ENCODE measurements around the gene VPS39. TPM values are rescaled to one million over a fixed set of nuclear protein-coding genes. Genes with fewer than 3 reads are reported as not detected.

The VPS39 gene
- total and polyA plus RNA-seq, 2 donors (not counting 1 experiment from before 2014, with no cell fraction given), result 53.7 to 55.5 TPM

DNA sequence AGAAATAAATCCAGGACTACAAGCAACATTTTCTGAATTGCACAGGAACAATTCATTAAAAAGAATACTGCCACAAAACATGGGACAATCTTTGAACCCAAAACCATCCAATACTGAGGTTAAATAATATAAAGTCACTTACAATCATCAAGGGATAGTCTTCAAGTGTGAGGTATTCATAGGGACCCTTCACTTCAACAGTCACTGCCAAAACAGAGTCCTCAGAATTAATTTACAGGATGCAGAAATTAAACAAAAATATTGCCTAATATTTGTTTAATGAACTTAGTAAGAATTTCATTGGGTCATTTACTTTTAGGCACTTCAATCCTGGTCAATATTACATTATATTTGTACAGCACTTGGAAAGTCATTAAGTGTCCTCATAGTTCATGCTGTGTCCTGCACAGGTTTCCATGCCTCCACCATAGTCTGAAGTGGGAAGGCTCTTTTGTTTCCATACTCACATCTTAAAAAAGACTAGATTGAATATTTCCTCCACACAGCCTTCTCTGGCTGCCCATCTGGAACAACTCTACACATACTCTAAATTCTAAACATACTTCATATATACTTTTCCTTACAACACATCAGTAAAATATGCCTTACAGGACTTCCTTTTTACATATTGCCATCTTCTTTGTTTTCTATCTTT lies 31.6 kb upstream of the VPS39 start:
- no peak for TF ChIP-seq EZH2 (IDR thresholded peaks at IDR 0.05; ENCODE audit: low read length, missing control alignments)
- TF ChIP-seq, protein P1, sequence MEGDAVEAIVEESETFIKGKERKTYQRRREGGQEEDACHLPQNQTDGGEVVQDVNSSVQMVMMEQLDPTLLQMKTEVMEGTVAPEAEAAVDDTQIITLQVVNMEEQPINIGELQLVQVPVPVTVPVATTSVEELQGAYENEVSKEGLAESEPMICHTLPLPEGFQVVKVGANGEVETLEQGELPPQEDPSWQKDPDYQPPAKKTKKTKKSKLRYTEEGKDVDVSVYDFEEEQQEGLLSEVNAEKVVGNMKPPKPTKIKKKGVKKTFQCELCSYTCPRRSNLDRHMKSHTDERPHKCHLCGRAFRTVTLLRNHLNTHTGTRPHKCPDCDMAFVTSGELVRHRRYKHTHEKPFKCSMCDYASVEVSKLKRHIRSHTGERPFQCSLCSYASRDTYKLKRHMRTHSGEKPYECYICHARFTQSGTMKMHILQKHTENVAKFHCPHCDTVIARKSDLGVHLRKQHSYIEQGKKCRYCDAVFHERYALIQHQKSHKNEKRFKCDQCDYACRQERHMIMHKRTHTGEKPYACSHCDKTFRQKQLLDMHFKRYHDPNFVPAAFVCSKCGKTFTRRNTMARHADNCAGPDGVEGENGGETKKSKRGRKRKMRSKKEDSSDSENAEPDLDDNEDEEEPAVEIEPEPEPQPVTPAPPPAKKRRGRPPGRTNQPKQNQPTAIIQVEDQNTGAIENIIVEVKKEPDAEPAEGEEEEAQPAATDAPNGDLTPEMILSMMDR (conservative IDR thresholded peaks at IDR 0.05 in 1 of 2, IDR thresholded peaks at IDR 0.05 in 1 of 2; ENCODE audit: low read depth in 1 of 2, low read length in 2 of 2), result no peak
- H3K4me2 ChIP-seq (ENCODE audit: extremely low read depth, insufficient read depth, low read length), result no peak overlapping the region
- H3K9me3 ChIP-seq (ENCODE audit: control insufficient read depth, insufficient read depth, low read depth, low read length), result no peaks in the 10 kb centered on the region
- H4K20me1 ChIP-seq (ENCODE audit: control insufficient read depth, extremely low read depth, insufficient read depth, low read length), result no peaks in the 10 kb centered on the region
- H3K4me1 ChIP-seq (ENCODE audit: control insufficient read depth, extremely low read depth, insufficient read depth, low read length), result no peaks in the 10 kb centered on the region
- no peaks in the 10 kb centered on the region for H3K79me2 ChIP-seq (ENCODE audit: control insufficient read depth, insufficient read depth, low read length)
- H3K4me3 ChIP-seq (replicated peaks in 1 of 4; ENCODE audit: control extremely low read depth in 1 of 4, insufficient read depth in 1 of 4, low read depth in 3 of 4, low read length in 4 of 4), result no peak overlapping the region
- peak in 1 of 2 donors; percentile 2 for DNase-seq (ENCODE audit: low read depth in 2 of 2)
- H3K36me3 ChIP-seq (ENCODE audit: control insufficient read depth, insufficient read depth, low read length), result peaks cover 3% of the 10 kb centered on the region
- H3K27ac ChIP-seq (ENCODE audit: insufficient read depth, low read length), result no peak overlapping the region
- H2AFZ ChIP-seq (ENCODE audit: low read length), result no peak overlapping the region
- no peak overlapping the region for H3K9ac ChIP-seq (ENCODE audit: insufficient read depth, low read length)
- no peaks in the 10 kb centered on the region for H3K27me3 ChIP-seq (ENCODE audit: control insufficient read depth, insufficient read depth, low read length)

DNA sequence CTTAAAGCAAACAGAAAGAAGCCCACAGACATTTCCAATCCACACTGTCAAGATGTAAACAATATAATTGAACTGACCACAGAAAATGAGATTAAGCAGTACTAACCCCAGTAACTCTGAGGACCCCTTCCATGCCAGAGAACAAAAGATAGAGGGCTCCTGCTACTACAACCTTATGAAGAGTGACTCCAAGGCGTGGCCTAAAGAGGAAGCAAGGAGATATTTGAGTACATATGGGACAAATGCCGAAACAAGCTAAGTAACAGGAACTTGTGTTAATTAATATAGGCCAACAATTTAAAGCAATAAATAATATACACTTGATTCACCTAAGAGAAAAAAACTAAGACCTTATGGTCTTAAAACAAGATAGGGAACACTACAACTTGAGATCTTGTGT lies 25.0 kb upstream of the VPS39 start:
- H3K36me3 ChIP-seq (ENCODE audit: control insufficient read depth, insufficient read depth, low read length), result peaks cover 11% of the 10 kb centered on the region
- H3K9ac ChIP-seq (ENCODE audit: insufficient read depth, low read length), result no peak overlapping the region
- no peak overlapping the region for H3K27ac ChIP-seq (ENCODE audit: insufficient read depth, low read length)
- no peaks in the 10 kb centered on the region for H3K79me2 ChIP-seq (ENCODE audit: control insufficient read depth, insufficient read depth, low read length)
- no peaks in the 10 kb centered on the region for H3K27me3 ChIP-seq (ENCODE audit: control insufficient read depth, insufficient read depth, low read length)
- H2AFZ ChIP-seq (ENCODE audit: low read length), result no peak overlapping the region
- H4K20me1 ChIP-seq (ENCODE audit: control insufficient read depth, extremely low read depth, insufficient read depth, low read length), result no peaks in the 10 kb centered on the region
- no peak overlapping the region for H3K4me2 ChIP-seq (ENCODE audit: extremely low read depth, insufficient read depth, low read length)
- no peak for DNase-seq (ENCODE audit: low read depth in 2 of 2)
- no peaks in the 10 kb centered on the region for H3K9me3 ChIP-seq (ENCODE audit: control insufficient read depth, insufficient read depth, low read depth, low read length)
- TF ChIP-seq, protein P1 (conservative IDR thresholded peaks at IDR 0.05 in 1 of 2, IDR thresholded peaks at IDR 0.05 in 1 of 2; ENCODE audit: low read depth in 1 of 2, low read length in 2 of 2), result no peak
- TF ChIP-seq EZH2 (IDR thresholded peaks at IDR 0.05; ENCODE audit: low read length, missing control alignments), result no peak
- H3K4me3 ChIP-seq (replicated peaks in 1 of 4; ENCODE audit: control extremely low read depth in 1 of 4, insufficient read depth in 1 of 4, low read depth in 3 of 4, low read length in 4 of 4), result no peak overlapping the region
- H3K4me1 ChIP-seq (ENCODE audit: control insufficient read depth, extremely low read depth, insufficient read depth, low read length), result no peaks in the 10 kb centered on the region

DNA sequence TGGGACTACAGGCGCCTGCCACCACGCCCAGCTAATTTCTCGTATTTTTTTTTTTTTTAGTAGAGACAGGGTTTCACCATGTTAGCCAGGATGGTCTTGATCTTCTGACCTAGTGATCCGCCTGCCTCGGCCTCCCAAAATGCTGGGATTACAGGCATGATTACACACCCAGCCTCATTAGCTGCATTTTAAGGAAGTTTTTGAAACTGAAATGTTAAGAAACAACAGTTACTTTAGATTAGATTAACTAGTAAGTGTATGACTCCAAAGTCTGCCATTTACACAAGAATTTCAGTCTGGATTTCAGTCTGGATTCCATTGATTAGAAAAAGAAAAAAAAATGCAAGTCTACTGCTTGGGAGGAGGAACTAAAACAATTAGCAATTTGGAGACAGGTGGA lies 24.5 kb upstream of the VPS39 start:
- H4K20me1 ChIP-seq (ENCODE audit: control insufficient read depth, extremely low read depth, insufficient read depth, low read length), result no peaks in the 10 kb centered on the region
- no peak overlapping the region for H3K4me3 ChIP-seq (replicated peaks in 1 of 4; ENCODE audit: control extremely low read depth in 1 of 4, insufficient read depth in 1 of 4, low read depth in 3 of 4, low read length in 4 of 4)
- peak in 1 of 2 donors; percentile 4 for DNase-seq (ENCODE audit: low read depth in 2 of 2)
- H3K79me2 ChIP-seq (ENCODE audit: control insufficient read depth, insufficient read depth, low read length), result no peaks in the 10 kb centered on the region
- H3K27me3 ChIP-seq (ENCODE audit: control insufficient read depth, insufficient read depth, low read length), result no peaks in the 10 kb centered on the region
- H3K27ac ChIP-seq (ENCODE audit: insufficient read depth, low read length), result no peak overlapping the region
- no peak overlapping the region for H3K9ac ChIP-seq (ENCODE audit: insufficient read depth, low read length)
- peaks cover 11% of the 10 kb centered on the region for H3K36me3 ChIP-seq (ENCODE audit: control insufficient read depth, insufficient read depth, low read length)
- no peaks in the 10 kb centered on the region for H3K4me1 ChIP-seq (ENCODE audit: control insufficient read depth, extremely low read depth, insufficient read depth, low read length)
- no peaks in the 10 kb centered on the region for H3K9me3 ChIP-seq (ENCODE audit: control insufficient read depth, insufficient read depth, low read depth, low read length)
- TF ChIP-seq EZH2 (IDR thresholded peaks at IDR 0.05; ENCODE audit: low read length, missing control alignments), result no peak
- TF ChIP-seq, protein P1 (conservative IDR thresholded peaks at IDR 0.05 in 1 of 2, IDR thresholded peaks at IDR 0.05 in 1 of 2; ENCODE audit: low read depth in 1 of 2, low read length in 2 of 2), result no peak
- H2AFZ ChIP-seq (ENCODE audit: low read length), result no peak overlapping the region
- no peak overlapping the region for H3K4me2 ChIP-seq (ENCODE audit: extremely low read depth, insufficient read depth, low read length)

Measured in fibroblast of lung (primary cell).